Adrenal gland (tissue), 5 donors: Measurements from ENCODE around the gene USP25.

Experiments
- CTCF ChIP-seq, 6 experiments: fragments of 450-650 bp in 4 of 6; fragments of 200-600 bp in 2 of 6; sonication (generic) in 1 of 6; IDR thresholded peaks; 1 replicate in 5 of 6; 2 replicates in 1 of 6; pipeline versions ENCODE4 v1.5.1 to v1.8.0; 2016 to 2021; ENCODE audit warnings: antibody characterized with exemption in 6 of 6, mild to moderate bottlenecking in 2 of 6, moderate library complexity in 1 of 6
- POLR2A ChIP-seq, 2 donors: fragments of 450-650 bp; IDR thresholded peaks; one replicate each; pipeline ENCODE4 v1.6.1; 2017; ENCODE audit warnings: antibody characterized with exemption in 2 of 2, mild to moderate bottlenecking in 2 of 2, moderate library complexity in 1 of 2
- donor health status: DM: no; HTN: no; CAD: no.

DNA sequence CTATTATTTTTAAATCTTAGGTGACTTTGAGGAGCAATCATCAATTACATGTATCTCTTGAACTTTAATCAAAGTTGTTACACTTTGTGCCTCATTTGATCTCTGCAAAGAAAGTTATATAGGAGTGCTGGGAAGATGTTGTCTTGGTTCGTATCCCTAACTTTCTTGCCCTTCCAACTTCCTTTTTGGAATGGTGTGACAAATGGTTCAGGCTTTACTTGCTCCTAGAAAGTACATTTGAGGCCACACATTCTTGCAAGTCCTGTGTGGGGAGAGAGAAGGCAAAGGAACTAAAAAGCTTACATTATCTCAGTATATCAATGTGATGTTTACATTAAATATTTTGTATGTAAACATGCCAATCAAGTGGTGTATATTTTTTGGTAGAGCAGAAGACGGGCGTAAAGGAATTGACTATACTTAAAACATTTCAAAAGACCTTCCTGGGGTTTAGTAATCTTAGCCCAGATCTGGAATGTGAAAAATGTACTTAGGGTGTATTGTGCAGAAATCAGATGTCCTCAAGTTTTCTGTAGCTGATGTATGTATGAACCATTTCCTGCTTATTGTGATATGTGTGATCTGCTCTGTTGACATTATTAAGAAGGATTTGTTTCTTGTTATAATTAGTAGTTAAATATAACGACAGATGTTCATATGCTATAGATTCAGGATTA is 59.2 kb downstream of the USP25 start:
- TF ChIP-seq CTCF (IDR thresholded peaks at IDR 0.05) (no peak), POLR2A (IDR thresholded peaks at IDR 0.05) (no peak)
